Body of pancreas (tissue), 4 donors: ENCODE results near the gene VEGFB. TPM values are rescaled to one million over a fixed set of nuclear protein-coding genes. Genes with fewer than 3 reads are reported as not detected.

Experiments used
- ATAC-seq: fragments of 150-250 bp; one replicate; pipeline ENCODE4 v1.9.1; 2016
- DNase-seq, 4 donors: peaks; one replicate each; pipeline ENCODE4 v3.0.0-alpha.2; 2019
- H3K27ac ChIP-seq, 4 donors: fragments of 200-600 bp; sonication (generic); 1 replicate in 3 of 4; 2 replicates in 1 of 4; pipeline versions ENCODE4 v1.5.1 to v1.6.1; 2016 to 2019; ENCODE audit warnings: mild to moderate bottlenecking in 1 of 4, mixed read lengths in 1 of 4, moderate library complexity in 1 of 4
- H3K27me3 ChIP-seq, 2 donors: fragments of 200-600 bp; sonication (generic); one replicate each; pipeline ENCODE4 v1.6.0; 2016; ENCODE audit warnings: mild to moderate bottlenecking in 1 of 2
- H3K36me3 ChIP-seq, 2 donors: fragments of 200-600 bp; sonication (generic); replicated peaks in 1 of 2; 2 replicates each; pipeline ENCODE4 v1.5.1; 2016; ENCODE audit warnings: low read depth in 2 of 2; ENCODE audit not compliant: insufficient read depth in 1 of 2
- H3K4me1 ChIP-seq: fragments of 200-600 bp; sonication (generic); one replicate; pipeline ENCODE4 v1.6.0; 2016
- H3K4me3 ChIP-seq, 2 donors: fragments of 200-600 bp; sonication (generic); 1 replicate in 1 of 2; 2 replicates in 1 of 2; pipeline ENCODE4 v1.5.1; 2016 to 2019
- H3K9me3 ChIP-seq, 3 donors: fragments of 200-600 bp; sonication (generic); 1 replicate in 2 of 3; 2 replicates in 1 of 3; pipeline ENCODE4 v1.5.1; 2016
- CTCF ChIP-seq, 7 experiments: fragments of 450-650 bp in 4 of 7; fragments of 200-600 bp in 3 of 7; sonication (generic) in 3 of 7; IDR thresholded peaks; one replicate each; pipeline ENCODE4 v1.5.1; 2016 to 2019; ENCODE audit warnings: antibody characterized with exemption in 7 of 7
- POLR2A ChIP-seq, 3 donors: fragments of 450-650 bp; IDR thresholded peaks; one replicate each; pipeline ENCODE4 v1.6.1; 2016; ENCODE audit warnings: antibody characterized with exemption in 3 of 3, mild to moderate bottlenecking in 2 of 3
- WGBS, 2 donors: methylation state at CpG; one replicate each; pipeline ENCODE4 v1.1.5; 2017; 5-methylcytosine and 5-hydroxymethylcytosine counted together
- intact Hi-C: fragments of 100-400 bp; cut with DNase I; formaldehyde crosslinking; loops from one replicate; pipeline ENCODE4 v1.15.1; 2023
- total RNA-seq, 2 donors: library from RNA; depleted of rRNA; stranded (reverse); fragments of >200 nt; gene quantifications; one replicate each; pipeline ENCODE4 v1.1.0, GENCODE V29; 2016

VEGFB gene, protein sequence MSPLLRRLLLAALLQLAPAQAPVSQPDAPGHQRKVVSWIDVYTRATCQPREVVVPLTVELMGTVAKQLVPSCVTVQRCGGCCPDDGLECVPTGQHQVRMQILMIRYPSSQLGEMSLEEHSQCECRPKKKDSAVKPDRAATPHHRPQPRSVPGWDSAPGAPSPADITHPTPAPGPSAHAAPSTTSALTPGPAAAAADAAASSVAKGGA
- total RNA-seq, result 100 to 1,000 TPM in 1 of 2 donors, 10 to 100 TPM in 1; 32.4 to 108 TPM

DNA sequence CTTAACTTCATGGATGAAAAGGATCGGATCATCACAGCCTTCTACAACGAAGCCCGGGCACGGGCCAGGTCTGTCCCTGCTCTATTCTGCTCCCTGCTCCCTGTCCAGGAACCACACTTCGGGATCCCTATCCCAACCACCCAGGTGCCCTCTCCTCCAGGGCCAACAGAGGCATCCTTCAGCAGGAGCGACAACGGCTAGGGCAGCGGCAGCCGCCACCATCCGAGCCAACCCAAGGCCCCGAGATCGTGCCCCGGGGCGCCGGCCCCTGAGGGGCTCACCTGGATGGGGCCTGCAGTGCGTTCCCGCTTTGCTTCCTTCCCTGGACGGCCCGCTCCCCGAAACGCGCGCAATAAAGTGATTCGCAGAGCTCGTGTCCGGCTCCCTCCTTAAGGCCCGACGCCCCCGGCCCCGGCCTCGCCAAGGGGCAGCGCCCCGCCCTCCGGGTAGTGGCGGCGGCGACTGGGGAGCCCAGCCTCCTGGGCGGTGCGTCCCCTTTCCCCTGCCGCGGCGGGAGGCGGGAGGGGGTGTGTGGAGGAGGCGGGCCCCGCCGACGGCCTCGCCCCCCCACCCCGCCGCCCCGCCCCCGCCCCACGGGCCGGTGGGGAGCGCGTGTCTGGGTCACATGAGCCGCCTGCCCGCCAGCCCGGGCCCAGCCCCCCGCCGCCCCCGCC, at the start of gene VEGFB:
VEGFB (plus strand) TSS at position 672 of the 674 bp plus-strand sequence. CDS start 250 bp downstream, outside the sequence.
- peak; percentile 47 for ATAC-seq
- H3K36me3 ChIP-seq, result no peaks in the 10 kb centered on the region
- TF ChIP-seq POLR2A (IDR thresholded peaks at IDR 0.05) (peak in 2 of 3 donors; percentile 45 to 50), CTCF (IDR thresholded peaks at IDR 0.05) (no peak)
- intact Hi-C loops, result no loop called here
- 2 to 3% methylated on average over 22 to 46 of the region's 62 CpGs for WGBS, 2 donors
- peaks cover 76% of the 10 kb centered on the region for H3K4me1 ChIP-seq
- H3K9me3 ChIP-seq, result no peaks in the 10 kb centered on the region
- no peaks in the 10 kb centered on the region for H3K27me3 ChIP-seq
- H3K4me3 ChIP-seq, result peak within 1 kb of the TSS; percentile 49 to 57
- peak within 1 kb of the TSS; percentile 81 to 92 (median 86) for H3K27ac ChIP-seq
- DNase-seq, result peak; percentile 72 to 81 (median 76)

- Histone ChIP-seq H3K27me3 (no peaks in the 10 kb centered on the region), H3K9me3 (no peaks in the 10 kb centered on the region), H3K4me3 (peak overlapping the region in 1 of 2 donors; percentile 15), H3K4me1 (peaks cover 51% of the 10 kb centered on the region), H3K36me3 (no peaks in the 10 kb centered on the region), H3K27ac (peak overlapping the region; percentile 90 to 98 (median 94))
- ATAC-seq (peak; percentile 31), DNase-seq (peak; percentile 80 to 89 (median 85))
- intact Hi-C loops, result no loop called here
- 1 to 2% methylated on average over 7 to 47 of the region's 52 CpGs for WGBS, 2 donors
- TF ChIP-seq POLR2A (IDR thresholded peaks at IDR 0.05) (peak; percentile 97 to 98 (median 98)), CTCF (IDR thresholded peaks at IDR 0.05) (peak in 6 of 7 experiments; percentile 13 to 67 (median 62))
Measured at GRCh38 chr11:64185175-64185692, 49.1 kb upstream of the VEGFB start.

GRCh38 chr11:64185693-64186491, 48.5 kb upstream of the VEGFB start, which contains the start of gene STIP1:
STIP1 (plus strand) TSS chr11:64186171; CDS start chr11:64186262, 91 bp downstream.
- Histone ChIP-seq H3K27ac (peak within 1 kb of the TSS; percentile 90 to 98 (median 94)), H3K4me3 (peak within 1 kb of the TSS; percentile 64 to 69), H3K4me1 (peaks cover 50% of the 10 kb centered on the region), H3K36me3 (no peaks in the 10 kb centered on the region), H3K27me3 (no peaks in the 10 kb centered on the region), H3K9me3 (no peaks in the 10 kb centered on the region)
- TF ChIP-seq CTCF (IDR thresholded peaks at IDR 0.05) (peak in 5 of 7 experiments; percentile 13 to 63 (median 51)), POLR2A (IDR thresholded peaks at IDR 0.05) (no peak)
- WGBS, 2 donors, result 0 to 2% methylated on average over 17 to 61 of the region's 74 CpGs
- peak; percentile 87 for ATAC-seq
- intact Hi-C loops, result no loop called here
- DNase-seq, result peak; percentile 98 to 100 (median 99)

- WGBS, 2 donors, result 0 to 3% methylated on average over 19 to 39 of the region's 48 CpGs
- no peak overlapping the region for H3K27ac ChIP-seq
Measured at GRCh38 chr11:64186492-64187165, 47.8 kb upstream of the VEGFB start.

More at GRCh38 chr11:64186492-64187165, 47.8 kb upstream of the VEGFB start:
- peaks cover 47% of the 10 kb centered on the region for H3K4me1 ChIP-seq
- ATAC-seq (no peak), DNase-seq (peak in 3 of 4 donors; percentile 30 to 58 (median 57))
- no peak for TF ChIP-seq POLR2A (IDR thresholded peaks at IDR 0.05)
- no peak for TF ChIP-seq CTCF (IDR thresholded peaks at IDR 0.05)
- H3K27me3 ChIP-seq, result no peaks in the 10 kb centered on the region
- H3K9me3 ChIP-seq, result no peaks in the 10 kb centered on the region
- peak overlapping the region; percentile 64 to 69 for H3K4me3 ChIP-seq
- no peaks in the 10 kb centered on the region for H3K36me3 ChIP-seq
- intact Hi-C loops, result no loop called here
